NCI-H526 treated with DMSO at 0.1 percent for 48 hours (cell line): Measurements from ENCODE around the gene B4GALT6.

Source experiments
- DNase-seq: peaks from one replicate; lab custom pipeline; 2025; lab: John Stamatoyannopoulos, UW

B4GALT6 gene

DNA sequence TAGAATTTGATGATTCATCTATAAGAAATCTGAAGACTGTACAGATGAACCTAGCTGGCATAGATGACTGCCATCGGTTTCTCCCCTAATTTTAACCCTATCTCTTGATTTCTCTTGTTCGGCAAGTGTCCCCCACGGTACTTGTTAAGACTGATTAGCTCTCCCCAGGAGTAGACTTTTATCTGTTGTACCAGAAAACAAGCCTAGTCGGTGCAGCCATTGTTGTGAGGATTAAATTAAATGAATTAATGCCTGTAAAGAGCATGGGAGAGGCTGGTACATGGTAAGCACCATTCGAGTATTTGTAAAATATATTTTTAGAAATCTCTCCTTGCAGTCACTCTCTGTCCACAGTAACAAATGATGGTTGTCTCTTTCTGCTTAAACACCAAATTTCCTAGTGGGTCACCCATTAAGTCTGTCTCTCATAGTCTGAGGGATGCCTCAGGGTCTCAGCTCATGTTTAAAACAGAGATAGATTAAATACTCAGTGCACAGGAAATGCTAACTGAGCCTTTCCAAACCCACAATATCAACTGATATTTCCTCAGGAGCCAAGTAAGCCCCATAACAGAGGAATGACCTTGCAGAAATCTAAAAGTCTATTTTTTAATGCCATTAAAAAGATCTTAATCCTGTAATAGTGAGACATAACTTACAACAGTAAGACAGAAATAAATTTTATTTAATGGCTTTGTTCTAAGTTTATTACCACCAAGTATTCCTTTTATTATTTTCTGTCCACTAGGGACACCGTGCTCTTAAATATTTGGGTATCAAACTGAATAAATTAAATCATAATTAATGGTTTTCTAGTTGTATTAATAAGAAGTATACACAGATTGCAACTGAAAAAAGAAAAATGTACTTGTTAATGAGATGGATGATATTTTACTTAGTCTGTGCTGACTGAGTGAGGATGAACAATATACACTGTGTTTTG lies 2.9 kb upstream of the B4GALT6 start:
- no peak for DNase-seq

DNA sequence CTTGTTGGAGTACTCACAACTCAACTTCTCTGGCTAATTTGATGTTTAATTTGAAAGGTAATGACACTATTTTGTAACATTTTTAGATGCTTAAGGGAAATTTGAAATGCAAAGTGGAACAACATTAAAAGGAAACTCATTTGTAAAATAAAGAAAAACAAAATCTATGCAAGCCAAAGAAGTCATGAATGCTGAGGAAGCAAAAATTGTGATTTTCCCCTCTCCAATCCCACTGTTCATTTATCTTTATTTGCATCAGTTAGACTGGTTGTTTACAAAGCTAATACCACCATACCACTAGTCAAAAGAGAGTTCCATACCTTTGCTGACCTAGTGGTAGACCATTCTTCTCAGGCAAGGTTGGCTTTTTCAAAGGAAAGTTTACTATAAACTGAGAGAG lies 2.2 kb upstream of the B4GALT6 start:
- no peak for DNase-seq

DNA sequence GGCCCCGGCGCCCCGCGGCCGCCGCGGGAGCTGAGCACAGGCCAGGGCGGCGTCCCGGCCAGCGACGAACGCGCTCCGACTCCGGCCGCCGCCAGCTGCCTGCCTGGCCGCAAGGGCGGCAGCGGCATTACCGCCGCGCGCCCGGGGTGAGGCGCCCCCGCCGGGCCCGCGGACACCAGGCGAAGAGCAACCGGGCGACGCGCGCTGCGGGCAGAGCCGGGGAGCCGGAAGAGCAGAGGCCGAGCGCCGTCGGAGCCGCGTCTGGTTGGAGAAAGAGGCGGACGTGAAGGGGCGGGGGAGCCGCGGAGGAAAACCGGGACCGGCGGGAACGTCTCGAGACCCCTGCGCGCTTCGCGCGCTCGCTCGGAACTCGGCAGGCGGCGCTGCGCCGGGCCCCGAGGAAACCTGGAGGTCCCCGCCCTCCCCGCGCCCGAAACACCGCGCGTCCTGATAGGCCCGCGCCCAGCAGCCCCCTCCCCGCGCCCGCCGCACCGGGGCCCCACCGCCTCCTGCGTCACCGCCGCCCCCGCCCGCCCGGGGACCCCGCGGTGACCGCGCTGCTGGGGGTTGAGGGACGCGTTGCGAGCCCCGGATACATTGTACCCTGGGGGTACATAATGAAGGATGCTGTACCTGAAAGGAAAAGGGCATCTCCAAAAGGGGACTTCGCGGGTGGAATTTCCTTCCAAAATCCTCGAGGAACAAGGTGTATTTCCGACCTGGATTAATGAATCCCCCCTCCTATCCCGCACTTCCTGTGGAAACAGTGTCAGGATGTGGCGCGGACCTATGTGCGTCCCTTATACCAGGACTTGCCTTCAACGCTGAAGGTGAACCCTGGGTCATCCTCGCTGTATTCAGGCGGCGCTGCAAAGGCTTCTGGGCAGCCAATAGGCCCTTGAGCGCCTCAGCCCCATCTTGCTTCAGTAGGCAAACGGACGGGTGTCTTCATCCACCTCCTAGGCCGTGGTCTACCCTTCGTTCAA lies 1.0 kb upstream of the B4GALT6 start:
- peak; percentile 58 for DNase-seq

DNA sequence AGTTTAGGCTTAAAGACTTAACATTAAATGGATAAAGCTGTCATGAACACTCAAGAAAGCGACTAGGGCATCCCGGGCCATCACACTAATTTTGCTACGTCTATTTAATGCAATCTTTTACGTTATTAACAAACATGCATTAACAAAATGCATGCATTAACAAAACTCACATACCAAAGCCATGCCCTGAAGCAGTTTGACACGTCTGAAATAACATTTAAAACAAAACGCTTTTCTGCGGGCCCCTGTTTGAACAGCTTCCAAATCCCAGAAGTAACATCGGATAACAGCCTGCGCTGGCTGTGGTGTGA lies 458 bp downstream of the B4GALT6 start:
- peak; percentile 32 for DNase-seq

DNA sequence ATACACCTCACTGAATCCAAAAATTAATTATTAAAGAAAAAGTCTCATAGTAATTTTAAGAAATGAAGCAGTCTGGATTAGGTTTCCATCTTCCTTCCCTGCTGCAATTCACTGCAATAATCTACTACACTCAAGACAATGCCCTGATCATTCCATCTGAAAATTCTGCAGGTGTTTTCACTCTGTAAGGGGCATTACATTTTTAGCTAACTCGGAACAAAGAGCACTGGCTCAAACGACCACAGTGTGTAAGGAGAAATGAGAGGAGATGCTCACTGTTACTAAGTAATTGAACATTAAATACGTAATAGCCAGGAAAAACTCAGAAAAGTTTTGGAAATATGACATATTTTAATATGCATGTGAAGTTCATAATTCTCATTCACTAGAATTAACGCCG lies 1.3 kb downstream of the B4GALT6 start:
- DNase-seq, result no peak

DNA sequence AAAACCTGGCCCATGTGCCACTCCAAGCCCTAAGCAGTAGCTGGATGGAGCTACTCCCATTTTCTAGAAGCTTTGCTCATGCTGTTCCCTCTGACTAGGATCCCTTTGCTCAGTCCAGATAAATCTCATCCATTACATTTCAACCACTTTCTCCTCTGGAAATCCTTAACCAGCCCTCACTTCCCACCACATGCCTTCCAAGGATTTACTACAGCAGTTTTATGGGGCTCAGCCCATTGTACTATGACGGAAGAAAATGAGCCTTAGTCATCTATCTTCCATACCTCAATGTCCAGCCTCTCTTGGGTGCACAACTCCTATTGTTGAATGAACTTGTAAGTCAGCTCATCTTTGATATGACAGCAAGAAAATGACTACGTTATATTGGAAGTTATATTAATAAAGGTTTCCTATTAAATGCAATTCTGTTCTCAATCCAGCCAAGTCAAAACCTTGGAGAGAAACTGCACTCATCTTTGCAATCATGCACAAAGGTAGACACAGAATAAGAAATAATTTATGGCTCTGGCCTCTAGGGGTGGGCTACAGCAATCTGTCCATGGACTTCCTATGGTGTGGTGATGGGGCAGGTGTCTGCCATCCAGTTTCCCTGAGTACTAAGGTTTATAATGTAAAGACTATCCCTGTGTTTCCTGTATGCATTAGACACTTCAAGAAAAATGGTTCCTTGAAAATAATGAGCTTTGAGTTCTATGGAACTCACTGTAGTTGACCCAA lies 3.4 kb downstream of the B4GALT6 start:
- DNase-seq, result no peak

DNA sequence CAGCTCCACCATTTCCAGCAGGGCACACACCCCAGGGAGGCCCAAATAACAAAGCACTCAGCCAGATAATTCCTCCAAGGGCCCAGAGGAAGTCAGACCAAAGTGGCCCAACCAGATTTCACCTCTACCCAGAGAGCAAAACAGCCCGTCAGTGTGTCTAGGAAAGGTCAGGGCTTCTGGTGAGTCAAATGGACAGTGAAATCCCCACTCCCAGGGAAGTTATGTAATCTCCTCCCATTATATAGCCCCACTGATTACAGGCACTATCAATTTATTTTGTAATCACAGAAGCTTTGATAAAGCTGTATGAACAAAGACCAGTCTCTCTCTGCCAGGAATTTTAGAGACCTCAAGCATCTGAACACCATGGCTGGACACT lies 4.0 kb downstream of the B4GALT6 start:
- DNase-seq, result no peak

DNA sequence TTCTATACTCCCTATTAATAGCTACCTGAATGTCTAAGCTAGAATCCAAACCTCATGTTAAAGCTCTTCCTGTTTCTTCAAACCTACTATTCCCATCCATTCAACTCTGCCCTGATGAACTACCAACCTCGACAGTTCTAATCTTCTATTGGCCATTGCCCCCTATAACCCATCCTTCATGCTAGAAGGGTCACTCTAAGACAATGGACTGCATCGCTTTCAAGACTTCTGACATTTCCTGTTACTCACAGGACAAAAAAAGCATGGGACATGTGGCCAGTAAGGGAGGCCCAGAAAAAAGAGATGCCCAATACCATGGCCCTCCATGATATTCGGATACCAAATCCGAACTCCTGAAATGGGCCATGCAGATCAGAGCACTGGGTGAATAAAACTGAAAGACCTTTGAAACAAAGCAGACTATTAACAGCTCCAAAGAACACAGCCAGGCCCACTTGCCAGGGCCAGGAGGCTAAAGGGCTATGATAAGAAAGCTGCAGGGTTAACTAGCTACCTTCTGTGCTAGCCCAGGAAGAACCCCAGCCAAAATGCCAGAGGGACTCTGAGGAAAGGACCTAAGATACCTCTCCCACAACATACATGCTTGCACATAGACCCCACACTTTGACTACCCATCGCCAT lies 4.5 kb downstream of the B4GALT6 start:
- no peak for DNase-seq

DNA sequence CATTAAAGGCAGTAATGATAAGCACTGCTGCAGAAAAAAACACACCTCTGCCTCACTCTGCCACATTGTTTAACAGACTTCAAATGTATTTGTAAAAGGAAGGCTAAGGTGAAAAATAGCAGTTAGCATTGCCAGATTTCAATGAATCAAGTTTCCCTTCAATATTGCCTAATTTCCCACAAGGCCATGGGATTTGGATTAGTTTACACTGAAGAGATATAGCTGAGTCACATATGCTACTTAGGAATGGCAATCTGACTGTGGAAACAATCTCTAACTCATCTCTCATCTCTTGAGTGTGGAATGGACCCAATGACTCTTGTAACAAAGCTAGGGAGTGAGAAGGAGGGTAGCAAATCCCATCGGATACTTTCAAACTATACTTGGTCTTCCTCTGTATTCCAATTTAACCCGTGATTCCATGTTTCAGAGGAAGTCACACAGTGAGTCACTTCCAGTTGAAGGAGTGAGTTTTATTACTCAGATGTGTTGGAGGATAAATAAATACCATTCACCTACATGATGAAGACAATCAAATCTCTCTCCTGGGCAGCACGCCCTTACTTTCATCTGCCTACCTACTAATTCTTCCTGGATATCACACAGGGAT lies 5.1 kb downstream of the B4GALT6 start:
- no peak for DNase-seq

DNA sequence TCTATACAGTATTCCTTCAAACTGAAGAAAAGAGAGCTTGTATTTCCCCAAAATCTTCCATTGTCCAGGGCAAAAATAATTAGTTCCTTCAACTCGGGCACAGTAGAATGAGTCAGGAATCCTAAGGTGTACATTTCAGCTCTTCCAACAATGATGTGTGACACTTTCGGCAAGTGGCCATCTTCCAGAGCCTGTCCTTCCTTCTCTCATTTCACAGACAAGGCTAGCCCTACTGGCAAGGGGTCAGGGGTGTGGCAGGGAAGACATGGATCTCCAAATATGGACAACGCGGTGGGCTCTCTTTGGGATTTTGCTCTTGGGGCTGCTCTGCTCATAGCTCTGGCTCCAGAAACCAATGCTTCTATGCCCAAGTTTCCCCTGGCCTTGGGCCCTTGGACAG lies 6.0 kb downstream of the B4GALT6 start:
- DNase-seq, result no peak

DNA sequence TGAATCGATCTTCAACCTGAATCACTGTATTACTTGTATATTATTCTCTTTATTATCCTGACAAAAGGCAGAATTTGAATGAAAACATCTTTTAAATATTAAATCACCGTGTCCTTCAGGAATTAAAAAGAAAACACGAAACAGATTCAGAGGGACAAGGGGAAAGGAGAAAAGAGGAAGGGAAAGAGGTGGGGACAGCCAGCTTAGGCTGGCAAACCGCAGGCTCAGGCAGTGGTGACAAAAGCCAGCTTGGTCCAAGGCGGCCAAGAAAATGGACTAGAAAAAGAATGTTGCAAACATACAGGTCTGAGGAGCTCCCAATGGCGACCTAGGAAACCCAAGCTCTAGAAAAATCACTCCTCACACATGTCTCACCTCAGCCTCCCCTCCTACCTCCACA lies 6.8 kb downstream of the B4GALT6 start:
- DNase-seq, result no peak

DNA sequence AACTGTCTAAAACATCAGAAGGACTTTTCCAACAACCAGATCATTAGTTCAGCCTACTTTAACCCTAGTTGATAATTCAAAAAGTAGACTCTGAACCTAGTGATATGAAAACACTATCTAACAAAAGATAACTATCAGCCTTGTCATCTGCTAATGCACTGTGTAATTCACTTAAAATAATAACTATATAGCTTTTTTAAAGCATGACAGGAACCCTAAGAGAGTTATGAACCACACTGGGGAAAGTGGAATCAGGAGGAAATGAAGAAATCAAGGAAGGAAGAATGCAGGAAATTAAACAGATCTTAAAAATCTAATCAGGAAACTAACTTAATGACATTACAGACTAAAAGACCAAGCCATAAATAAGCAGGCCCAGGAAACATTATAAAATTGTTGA lies 9.0 kb downstream of the B4GALT6 start:
- no peak for DNase-seq

DNA sequence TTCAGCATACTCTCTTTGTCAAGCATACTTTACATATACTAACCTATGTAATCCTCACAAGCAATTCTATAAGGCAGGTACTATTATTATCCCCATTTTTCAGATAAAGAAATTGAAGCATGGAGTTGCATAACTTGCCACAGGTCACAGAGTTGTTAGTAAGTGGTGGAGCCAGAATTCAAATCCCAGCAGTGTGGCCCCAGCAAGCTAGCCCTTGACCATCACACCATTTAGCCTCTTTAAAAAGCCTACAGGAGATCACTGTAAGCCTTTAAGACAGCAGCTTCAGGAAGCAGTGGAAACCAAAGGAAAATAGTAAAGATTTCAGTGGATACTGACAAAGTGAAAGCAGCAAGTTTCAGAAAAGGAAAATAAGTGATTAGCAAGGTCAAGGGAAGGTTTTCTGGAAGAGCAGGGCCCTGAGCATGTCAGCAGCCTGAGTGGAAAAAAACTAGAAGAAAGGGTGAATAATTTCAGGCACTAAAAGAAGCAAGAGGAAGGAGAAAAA lies 11.7 kb downstream of the B4GALT6 start:
- DNase-seq, result no peak

DNA sequence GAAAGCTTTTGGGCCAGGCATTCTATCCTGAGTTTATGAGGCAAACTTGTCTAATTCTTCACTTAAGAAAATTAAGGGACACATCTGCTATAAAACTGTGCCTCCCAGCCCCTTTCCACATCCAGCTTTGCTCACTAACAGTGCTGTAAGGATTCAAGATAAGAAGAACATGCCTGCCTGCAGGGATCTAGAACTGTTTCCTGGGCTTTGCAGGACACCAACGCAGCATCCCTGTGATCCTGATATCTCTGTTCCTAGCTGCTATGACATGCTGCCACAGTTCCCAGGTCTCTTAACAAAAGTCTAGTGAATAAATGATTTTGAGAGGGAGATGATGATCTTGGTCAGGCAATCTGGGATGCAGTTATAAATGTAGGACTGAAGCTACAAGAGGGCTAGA lies 12.4 kb downstream of the B4GALT6 start:
- no peak for DNase-seq

DNA sequence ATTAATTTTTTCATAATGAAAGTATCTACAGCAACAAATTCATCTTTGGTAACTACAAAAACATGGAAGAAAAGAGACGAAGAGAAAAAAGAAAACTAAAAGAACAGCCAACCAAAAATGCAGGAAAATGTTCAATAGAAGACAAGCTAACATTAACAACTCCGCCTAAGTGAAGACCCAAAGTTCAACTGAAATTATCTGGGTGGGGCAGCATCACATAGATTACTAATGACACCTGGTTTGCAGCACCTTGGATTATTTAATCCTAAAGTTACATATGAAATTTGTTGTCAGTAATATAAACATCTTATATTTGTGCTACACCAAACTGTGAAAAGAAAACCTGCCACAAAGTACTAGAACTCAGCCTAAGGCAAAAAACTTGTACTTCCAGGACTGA lies 14.8 kb downstream of the B4GALT6 start:
- DNase-seq, result no peak

DNA sequence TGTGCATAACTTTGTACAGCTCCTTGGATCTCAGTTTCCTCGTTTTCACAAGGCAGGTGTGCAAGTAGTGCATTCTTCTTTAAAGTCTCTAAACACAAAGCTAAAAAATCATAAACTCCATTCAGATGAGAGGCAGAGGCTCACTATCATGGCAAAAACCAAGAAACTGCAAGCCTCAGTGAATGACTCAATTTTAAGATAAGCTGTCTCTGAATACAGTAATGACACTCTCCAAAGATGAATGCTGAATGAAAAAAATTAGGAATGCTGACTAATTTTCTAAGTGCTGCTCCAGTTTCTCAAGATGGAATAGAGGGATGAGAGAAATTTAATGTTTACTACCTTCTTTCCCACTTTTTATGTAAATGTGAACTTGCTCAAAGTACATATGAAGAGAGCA lies 17.2 kb downstream of the B4GALT6 start:
- no peak for DNase-seq

DNA sequence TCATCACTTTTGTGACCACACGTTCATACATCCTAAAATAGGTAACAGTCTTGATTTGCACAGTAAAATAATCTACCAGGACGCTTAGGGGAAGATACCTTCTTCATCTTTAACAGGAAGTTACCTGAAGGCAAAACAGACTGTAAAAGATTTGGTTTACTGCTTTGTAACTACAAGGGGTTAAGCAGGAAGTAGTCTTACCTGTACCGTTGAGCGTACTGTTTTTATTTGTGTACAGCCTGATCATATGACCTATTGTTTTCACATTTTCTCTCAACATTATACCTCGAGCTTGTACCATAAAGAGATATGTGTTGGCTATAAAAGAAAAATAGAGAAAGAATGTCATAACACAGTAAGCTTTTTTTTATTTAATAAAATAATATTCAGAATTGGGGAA lies 18.3 kb downstream of the B4GALT6 start:
- no peak for DNase-seq

DNA sequence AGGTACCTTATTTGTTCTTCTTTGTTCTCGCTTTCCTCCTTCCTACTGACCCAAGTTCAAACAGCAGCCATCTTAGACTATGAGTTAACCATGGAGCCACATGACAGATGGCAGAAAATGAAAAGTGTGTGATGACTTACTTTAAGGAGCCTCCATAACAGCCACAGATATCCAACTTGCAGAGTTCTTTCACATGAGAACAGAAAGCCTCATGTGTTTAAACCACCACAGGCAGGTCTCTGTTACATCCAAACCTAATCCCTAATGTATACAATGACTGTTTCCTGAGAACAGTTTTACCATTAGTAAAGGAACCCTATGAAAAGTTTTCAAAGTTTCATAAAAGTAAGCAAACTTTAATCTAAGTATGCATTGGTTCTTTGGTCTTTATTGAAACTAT lies 20.3 kb downstream of the B4GALT6 start:
- no peak for DNase-seq

DNA sequence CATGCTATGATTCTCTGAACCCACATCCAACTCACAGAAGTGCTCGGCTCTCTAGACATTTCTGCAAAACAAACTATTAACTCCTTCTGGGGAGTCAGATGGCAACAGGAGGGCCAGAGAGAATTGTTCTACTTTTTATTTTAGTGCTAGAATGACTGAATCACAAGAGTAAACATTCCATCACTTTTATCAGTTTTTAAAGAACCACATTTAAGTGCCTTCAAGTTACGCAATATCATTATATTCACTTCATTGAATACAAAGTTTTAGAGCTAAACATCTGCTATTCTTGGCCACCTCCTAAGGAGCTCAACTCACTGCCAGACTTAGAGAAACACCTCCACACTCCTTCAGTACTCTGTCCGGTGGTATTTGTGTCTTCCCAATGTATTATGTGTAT lies 22.4 kb downstream of the B4GALT6 start:
- DNase-seq, result no peak

DNA sequence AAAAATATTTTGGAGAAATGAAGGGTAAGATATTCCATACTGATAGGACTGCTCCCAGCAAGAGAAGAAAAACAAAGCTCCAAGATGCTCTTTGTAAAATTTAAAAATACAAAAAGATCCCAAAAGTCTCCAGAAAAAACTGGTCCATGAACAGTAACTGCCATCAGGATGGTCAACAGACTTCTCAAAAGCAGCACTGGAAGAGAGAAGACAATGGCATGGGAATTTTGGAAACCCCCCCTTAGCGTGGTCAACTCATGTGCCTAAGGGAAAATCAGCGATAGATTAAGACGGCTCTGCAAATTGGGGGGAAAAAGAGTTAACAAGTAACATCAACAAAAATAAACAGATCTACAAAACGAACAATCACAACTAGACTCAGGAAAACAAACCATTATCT lies 23.6 kb downstream of the B4GALT6 start:
- DNase-seq, result no peak

DNA sequence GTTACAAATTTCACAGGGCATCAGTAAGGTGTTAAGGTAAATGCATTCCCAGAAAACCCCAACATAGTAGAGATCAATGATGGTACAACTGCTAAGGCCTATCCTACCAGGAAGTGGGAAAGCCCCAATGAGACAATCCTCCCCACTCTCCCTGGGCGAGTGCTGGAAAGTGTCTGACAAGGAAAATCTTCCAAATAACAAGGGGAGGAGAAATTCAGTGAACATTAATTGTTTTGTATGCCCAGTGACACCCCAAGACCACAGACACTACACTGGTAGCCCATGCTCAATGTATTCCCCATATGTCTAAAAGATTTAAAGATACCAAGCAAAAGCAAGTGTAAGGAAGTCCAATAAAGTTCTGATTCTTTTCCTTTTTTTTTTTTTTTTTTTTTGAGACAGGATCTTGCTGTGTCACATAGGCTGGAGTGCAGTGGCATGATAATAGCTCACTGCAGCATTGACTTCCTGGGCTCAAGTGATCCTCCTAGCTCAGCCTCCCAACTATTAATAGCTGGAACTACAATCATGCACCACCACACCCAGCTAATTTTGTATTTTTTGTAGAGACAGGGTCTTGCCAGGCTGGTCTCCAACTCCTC lies 24.7 kb downstream of the B4GALT6 start:
- no peak for DNase-seq
